Trophoblast cell (in vitro differentiated cells and primary cell): ENCODE measurements around the gene BBS9.
"Not testable (repeated sequence)": the region's sequence is repeated elsewhere in the genome, so short reads cannot be mapped to it uniquely, and the experiment has no call there.

Experiments used
- DNase-seq, 2 donors: peaks; one replicate each; pipeline ENCODE4 v3.0.0-alpha.2; 2016
- H2AFZ ChIP-seq: 2 replicates; pipeline ENCODE4 v1.6.1; 2013; ENCODE audit warnings: low read length, moderate library complexity, mild to moderate bottlenecking; ENCODE audit not compliant: insufficient read depth, poor library complexity
- H2AK5ac ChIP-seq: 2 replicates; pipeline ENCODE4 v1.6.1; 2013; ENCODE audit warnings: mild to moderate bottlenecking, low read length
- H2BK120ac ChIP-seq: 2 replicates; pipeline ENCODE4 v1.6.1; 2013; ENCODE audit warnings: low read length, mild to moderate bottlenecking, moderate library complexity; ENCODE audit not compliant: insufficient read depth, poor library complexity
- H2BK12ac ChIP-seq: 2 replicates; pipeline ENCODE4 v1.6.1; 2013; ENCODE audit warnings: mild to moderate bottlenecking, low read length, moderate library complexity
- H2BK5ac ChIP-seq: 2 replicates; pipeline ENCODE4 v1.6.1; 2013; ENCODE audit warnings: low read length, low read depth, moderate library complexity, mild to moderate bottlenecking; ENCODE audit not compliant: poor library complexity
- H3K14ac ChIP-seq: 2 replicates; pipeline ENCODE4 v1.6.1; 2013; ENCODE audit warnings: mild to moderate bottlenecking, low read length
- H3K18ac ChIP-seq: 2 replicates; pipeline ENCODE4 v1.6.1; 2013; ENCODE audit warnings: mild to moderate bottlenecking, low read length
- H3K23ac ChIP-seq: 2 replicates; pipeline ENCODE4 v1.6.1; 2013; ENCODE audit warnings: low read length
- H3K27ac ChIP-seq: 2 replicates; pipeline ENCODE4 v1.5.1; 2013; ENCODE audit warnings: low read depth, mild to moderate bottlenecking, inconsistent platforms, low read length, moderate library complexity
- H3K27me3 ChIP-seq: 2 replicates; pipeline ENCODE4 v1.6.1; 2013; ENCODE audit warnings: inconsistent platforms, mild to moderate bottlenecking, low read length, moderate library complexity; ENCODE audit not compliant: insufficient read depth
- H3K36me3 ChIP-seq, 2 experiments: 1 replicate in 1 of 2; 2 replicates in 1 of 2; pipeline ENCODE4 v1.6.1; 2013; ENCODE audit warnings: low read length in 2 of 2, mild to moderate bottlenecking in 2 of 2, moderate library complexity in 1 of 2; ENCODE audit not compliant: insufficient read depth in 2 of 2, control insufficient read depth in 1 of 2
- H3K4ac ChIP-seq: 2 replicates; pipeline ENCODE4 v1.6.1; 2013; ENCODE audit warnings: low read depth, mild to moderate bottlenecking, low read length, moderate library complexity
- H3K4me1 ChIP-seq, 2 experiments: 1 replicate in 1 of 2; 2 replicates in 1 of 2; pipeline ENCODE4 v1.6.1; 2013; ENCODE audit warnings: low read length in 2 of 2, mild to moderate bottlenecking in 2 of 2, moderate library complexity in 1 of 2; ENCODE audit not compliant: insufficient read depth in 2 of 2, control insufficient read depth in 1 of 2
- H3K4me2 ChIP-seq: 2 replicates; pipeline ENCODE4 v1.6.1; 2013; ENCODE audit warnings: inconsistent platforms, mild to moderate bottlenecking, low read length, moderate library complexity
- H3K4me3 ChIP-seq: 2 replicates; pipeline ENCODE4 v1.5.1; 2013; ENCODE audit warnings: mild to moderate bottlenecking, low read depth, low read length, inconsistent platforms
- H3K79me1 ChIP-seq: one replicate; pipeline ENCODE4 v1.6.1; 2013; ENCODE audit warnings: low read length
- H3K79me2 ChIP-seq: 2 replicates; pipeline ENCODE4 v1.6.1; 2013; ENCODE audit warnings: low read length, mild to moderate bottlenecking; ENCODE audit not compliant: control insufficient read depth, insufficient read depth, poor library complexity
- H3K9ac ChIP-seq: 2 replicates; pipeline ENCODE4 v1.6.1; 2013; ENCODE audit warnings: mild to moderate bottlenecking, low read length
- H3K9me3 ChIP-seq: 2 replicates; pipeline ENCODE4 v1.6.1; 2013; ENCODE audit warnings: low read depth, mild to moderate bottlenecking, control low read depth, inconsistent platforms, low read length; ENCODE audit not compliant: insufficient read depth
- H4K12ac ChIP-seq: 2 replicates; pipeline ENCODE4 v1.6.1; 2013; ENCODE audit warnings: low read depth, mild to moderate bottlenecking, low read length, moderate library complexity
- H4K8ac ChIP-seq: 2 replicates; pipeline ENCODE4 v1.6.1; 2013; ENCODE audit warnings: low read depth, mild to moderate bottlenecking, low read length, moderate library complexity
- H4K91ac ChIP-seq: one replicate; pipeline ENCODE4 v1.6.1; 2013; ENCODE audit warnings: low read depth, mild to moderate bottlenecking, low read length, moderate library complexity
- WGBS: extraction: QIAGEN DNeasy Blood & Tissue Kit; methylation state at CpG from one replicate; pipeline ENCODE4 v1.1.7; 2013; ENCODE audit warnings: missing lambda C conversion rate; ENCODE audit not compliant: insufficient read length, insufficient coverage; ENCODE audit errors: extremely low coverage; 5-methylcytosine and 5-hydroxymethylcytosine counted together

The BBS9 gene

GRCh38 chr7:33300131-33300530 is 170.8 kb downstream of the BBS9 start:
- DNase-seq: no peak
- H3K79me1 ChIP-seq: no peaks in the 10 kb centered on the region

GRCh38 chr7:33300742-33301141 is 171.4 kb downstream of the BBS9 start:
- Histone ChIP-seq H4K91ac (no peak overlapping the region), H4K8ac (no peak overlapping the region), H3K18ac (no peak overlapping the region), H4K12ac (no peak overlapping the region), H3K4ac (no peak overlapping the region), H3K4me1 (no peaks in the 10 kb centered on the region), H3K27me3 (no peaks in the 10 kb centered on the region), H3K4me3 (no peak overlapping the region), H3K36me3 (no peaks in the 10 kb centered on the region), H2BK12ac (no peak overlapping the region), H2BK120ac (no peak overlapping the region), H3K9ac (no peak overlapping the region), H3K79me2 (no peaks in the 10 kb centered on the region), H3K23ac (no peak overlapping the region), H3K27ac (no peak overlapping the region), H2BK5ac (no peak overlapping the region), H3K9me3 (peaks cover 7% of the 10 kb centered on the region), H3K4me2 (no peak overlapping the region), H3K79me1 (no peaks in the 10 kb centered on the region), H2AFZ (no peak overlapping the region), H3K14ac (no peak overlapping the region), H2AK5ac (no peak overlapping the region)
- no peak for DNase-seq

More at GRCh38 chr7:33300131-33300530, 170.8 kb downstream of the BBS9 start:
- Histone ChIP-seq H3K4me3 (no peak overlapping the region), H3K4me2 (no peak overlapping the region), H4K12ac (no peak overlapping the region), H3K27ac (no peak overlapping the region), H3K18ac (no peak overlapping the region), H4K91ac (no peak overlapping the region), H3K4ac (no peak overlapping the region), H2BK120ac (no peak overlapping the region), H2AFZ (no peak overlapping the region), H3K4me1 (no peaks in the 10 kb centered on the region), H3K79me2 (no peaks in the 10 kb centered on the region), H2BK5ac (no peak overlapping the region), H2BK12ac (no peak overlapping the region), H3K14ac (no peak overlapping the region), H2AK5ac (no peak overlapping the region), H3K9ac (no peak overlapping the region), H3K27me3 (no peaks in the 10 kb centered on the region), H3K36me3 (no peaks in the 10 kb centered on the region), H3K23ac (no peak overlapping the region), H4K8ac (no peak overlapping the region), H3K9me3 (peaks cover 7% of the 10 kb centered on the region)
- WGBS: no CpG with 5 or more reads among the region's 1 CpG

GRCh38 chr7:33303978-33304557 is 174.7 kb downstream of the BBS9 start:
- no CpG with 5 or more reads among the region's 33 CpGs for WGBS
- not testable (repeated sequence) for H3K27me3 ChIP-seq, H2AK5ac ChIP-seq

GRCh38 chr7:33307205-33307604 is 177.8 kb downstream of the BBS9 start:
- Histone ChIP-seq H2BK5ac (no peak overlapping the region), H3K36me3 (no peaks in the 10 kb centered on the region), H3K79me1 (no peaks in the 10 kb centered on the region), H4K8ac (no peak overlapping the region), H3K4me2 (no peak overlapping the region), H3K27me3 (no peaks in the 10 kb centered on the region), H3K9me3 (peaks cover 7% of the 10 kb centered on the region), H2AK5ac (no peak overlapping the region), H3K4me3 (no peak overlapping the region), H3K4ac (no peak overlapping the region), H2AFZ (no peak overlapping the region), H3K23ac (no peak overlapping the region), H3K9ac (no peak overlapping the region), H4K91ac (no peak overlapping the region), H3K27ac (no peak overlapping the region), H2BK120ac (no peak overlapping the region), H3K18ac (no peak overlapping the region), H3K79me2 (no peaks in the 10 kb centered on the region), H4K12ac (no peak overlapping the region), H3K4me1 (no peaks in the 10 kb centered on the region), H2BK12ac (no peak overlapping the region), H3K14ac (no peak overlapping the region)
- DNase-seq: no peak

More at GRCh38 chr7:33303978-33304557, 174.7 kb downstream of the BBS9 start:
- H3K4ac ChIP-seq, H3K14ac ChIP-seq, H4K8ac ChIP-seq, H3K4me3 ChIP-seq, H4K91ac ChIP-seq, H3K4me1 ChIP-seq, H2BK120ac ChIP-seq, H2BK5ac ChIP-seq, H3K79me1 ChIP-seq, H3K4me2 ChIP-seq, H3K9ac ChIP-seq, DNase-seq, H4K12ac ChIP-seq, H2AFZ ChIP-seq, H3K36me3 ChIP-seq, H2BK12ac ChIP-seq, H3K18ac ChIP-seq, H3K27ac ChIP-seq, H3K79me2 ChIP-seq, H3K23ac ChIP-seq, H3K9me3 ChIP-seq: not testable (repeated sequence)
